ENCODE measurements around the gene GLT8D1.

GLT8D1 gene

DNA sequence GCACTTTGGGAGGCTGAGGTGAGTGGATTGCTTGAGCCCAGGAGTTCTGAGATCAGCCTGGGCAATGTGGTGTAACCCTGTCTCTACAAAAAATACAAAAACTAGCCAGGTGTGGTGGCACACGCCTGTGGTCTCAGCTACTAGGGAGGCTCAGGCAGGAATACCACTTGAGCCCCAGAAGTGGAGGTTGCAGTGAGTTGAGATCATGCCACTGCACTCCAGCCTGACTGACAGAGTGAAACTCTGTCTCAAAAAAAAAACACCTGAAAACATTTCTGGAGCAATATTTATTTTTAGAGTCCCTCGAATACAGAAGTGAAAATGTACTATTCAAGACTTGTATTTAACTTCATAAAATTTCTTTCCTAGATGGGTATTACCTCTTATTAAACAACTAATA lies 4.9 kb upstream of the GLT8D1 start:
- DNase-seq = no peak

DNA sequence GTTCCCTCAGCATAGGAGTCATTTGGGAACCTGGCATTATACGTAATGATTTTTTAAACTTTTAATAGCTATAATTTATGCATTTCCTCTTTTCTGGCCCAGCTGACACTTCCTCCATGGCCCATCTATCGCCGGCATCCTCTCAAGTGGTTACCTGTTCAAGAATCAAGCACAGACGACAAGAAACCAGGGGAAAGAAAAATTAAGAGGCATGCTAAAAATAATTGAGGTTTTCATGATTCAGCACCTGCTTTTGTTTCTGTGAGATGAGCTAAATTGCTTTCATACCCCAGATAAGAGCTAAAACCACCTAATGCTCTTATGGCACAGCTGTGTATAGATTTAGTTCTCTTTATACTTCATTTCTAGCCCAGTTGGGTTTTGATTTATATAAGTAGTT lies 2.0 kb upstream of the GLT8D1 start:
- DNase-seq = no peak

DNA sequence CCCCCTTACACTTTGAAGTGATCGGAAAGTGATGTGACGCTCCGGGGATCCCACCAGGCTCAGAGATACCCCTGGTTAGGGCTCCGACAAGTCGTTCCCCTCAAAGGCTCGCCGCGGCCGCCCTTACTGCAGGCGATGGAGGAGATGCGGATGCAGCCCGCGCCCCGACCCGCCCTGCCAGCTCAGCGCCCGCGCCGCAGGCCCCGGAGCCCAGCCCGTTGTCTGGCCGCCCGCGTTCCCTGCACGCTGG lies 228 bp downstream of the GLT8D1 start:
- DNase-seq = no peak

DNA sequence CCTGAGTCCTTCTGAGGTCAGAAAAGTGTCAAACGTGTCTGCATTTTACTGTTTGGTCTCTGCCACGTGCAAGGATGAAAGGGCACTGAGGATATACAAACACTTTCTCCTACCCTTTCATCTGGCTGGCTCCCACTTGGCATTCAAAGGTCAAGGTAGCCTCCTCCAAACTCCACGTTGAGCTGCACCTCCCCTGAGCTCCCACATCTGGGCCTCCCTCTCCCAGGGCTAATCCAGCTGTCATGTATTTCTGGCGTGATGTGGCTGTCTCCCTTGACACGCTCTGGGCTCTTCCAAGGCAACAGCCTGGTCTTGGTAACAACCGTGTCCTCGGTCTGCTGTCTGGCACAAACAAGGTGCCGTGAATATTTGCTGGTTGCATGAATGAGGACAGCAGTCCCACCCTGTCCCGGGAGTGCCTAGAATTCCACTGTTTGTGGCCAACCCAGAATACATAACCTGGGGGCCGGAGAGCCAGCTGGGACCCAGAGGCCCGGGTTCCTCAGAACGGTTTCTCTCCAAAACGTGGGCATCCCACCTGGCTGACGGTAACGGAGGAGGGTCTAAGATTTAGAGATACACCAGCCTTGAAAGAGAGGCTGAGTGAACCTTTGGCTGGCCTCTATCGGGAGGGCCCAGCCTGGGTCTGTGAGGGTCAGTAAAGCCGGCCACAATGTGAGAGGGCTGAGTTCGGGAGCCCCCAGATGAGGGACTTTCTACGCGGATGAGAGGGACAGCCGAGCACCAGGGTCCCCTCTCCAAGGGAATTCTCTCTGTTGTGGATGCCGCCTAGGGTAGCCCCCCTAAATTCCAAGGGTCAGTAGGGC lies 767 bp downstream of the GLT8D1 start:
- DNase-seq = no peak

DNA sequence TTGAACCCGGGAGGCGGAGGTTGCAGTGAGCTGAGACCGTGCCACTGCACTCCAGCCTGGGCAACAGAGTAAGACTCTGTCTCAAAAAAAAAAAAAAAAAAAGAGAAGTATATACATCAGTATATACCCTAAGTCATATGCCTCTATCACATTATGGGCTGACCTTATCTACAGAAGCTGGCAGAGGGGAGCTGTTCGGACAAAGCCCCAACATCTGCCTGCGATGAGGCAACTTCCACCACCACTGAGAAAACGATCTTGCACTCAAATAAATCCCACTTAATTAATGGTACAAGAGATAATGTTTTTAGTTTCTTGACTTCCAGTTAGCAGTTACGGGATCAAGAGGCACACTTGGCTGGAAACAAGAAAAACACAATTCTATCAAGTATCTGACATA lies 2.2 kb downstream of the GLT8D1 start:
- no peak for DNase-seq

DNA sequence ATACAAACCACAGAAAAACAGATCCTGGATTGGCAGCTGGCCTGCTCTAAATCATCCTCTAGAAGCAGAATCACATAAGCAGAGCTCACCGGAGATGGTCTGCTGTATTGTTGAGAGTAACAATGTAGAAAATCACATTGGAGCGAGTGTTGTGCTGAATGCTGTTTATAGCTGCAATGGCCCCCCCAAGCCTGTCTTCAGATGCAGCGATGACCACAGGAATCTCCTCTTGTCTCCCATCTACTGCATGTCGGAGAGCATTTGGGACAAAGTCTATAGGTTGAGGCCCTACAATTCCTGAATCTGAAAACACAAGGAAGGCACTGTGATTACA lies 8.0 kb downstream of the GLT8D1 start:
- no peak for DNase-seq

DNA sequence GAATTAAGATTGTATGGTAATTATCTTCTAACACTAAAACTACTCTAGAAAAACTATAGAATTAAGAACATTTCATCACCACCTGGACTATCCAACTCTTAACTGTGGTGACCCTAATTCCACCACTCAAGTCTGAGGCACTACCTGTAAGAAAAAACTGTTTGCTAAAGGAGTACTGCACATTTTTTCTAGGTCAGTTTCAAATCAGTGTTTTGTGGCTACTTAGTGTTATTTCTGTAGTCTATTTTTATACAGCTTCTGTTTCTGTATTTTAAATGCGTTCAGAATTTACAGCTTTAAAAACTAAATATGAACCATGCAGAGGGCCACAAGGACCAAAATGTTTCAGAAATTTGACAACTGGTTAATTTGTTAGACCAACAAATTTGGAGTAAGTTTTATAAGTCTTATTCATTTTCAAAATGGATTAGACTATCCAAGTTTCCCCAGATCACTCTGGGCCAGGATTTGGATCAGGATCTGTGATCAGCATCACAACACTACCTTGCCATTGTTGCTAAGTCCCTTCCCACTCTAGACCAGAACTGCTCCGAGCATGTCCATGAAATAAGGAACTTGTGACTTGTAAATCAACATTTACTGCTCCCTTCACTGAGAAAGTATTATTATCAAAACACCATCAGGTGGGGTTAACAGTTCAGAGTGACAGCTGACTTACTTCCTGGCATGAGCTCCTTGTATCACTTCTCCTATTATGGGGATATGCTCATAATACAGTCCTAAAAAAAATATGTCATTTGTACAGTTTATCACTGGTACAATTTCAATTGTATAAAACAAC lies 8.6 kb downstream of the GLT8D1 start:
- DNase-seq = no peak

DNA sequence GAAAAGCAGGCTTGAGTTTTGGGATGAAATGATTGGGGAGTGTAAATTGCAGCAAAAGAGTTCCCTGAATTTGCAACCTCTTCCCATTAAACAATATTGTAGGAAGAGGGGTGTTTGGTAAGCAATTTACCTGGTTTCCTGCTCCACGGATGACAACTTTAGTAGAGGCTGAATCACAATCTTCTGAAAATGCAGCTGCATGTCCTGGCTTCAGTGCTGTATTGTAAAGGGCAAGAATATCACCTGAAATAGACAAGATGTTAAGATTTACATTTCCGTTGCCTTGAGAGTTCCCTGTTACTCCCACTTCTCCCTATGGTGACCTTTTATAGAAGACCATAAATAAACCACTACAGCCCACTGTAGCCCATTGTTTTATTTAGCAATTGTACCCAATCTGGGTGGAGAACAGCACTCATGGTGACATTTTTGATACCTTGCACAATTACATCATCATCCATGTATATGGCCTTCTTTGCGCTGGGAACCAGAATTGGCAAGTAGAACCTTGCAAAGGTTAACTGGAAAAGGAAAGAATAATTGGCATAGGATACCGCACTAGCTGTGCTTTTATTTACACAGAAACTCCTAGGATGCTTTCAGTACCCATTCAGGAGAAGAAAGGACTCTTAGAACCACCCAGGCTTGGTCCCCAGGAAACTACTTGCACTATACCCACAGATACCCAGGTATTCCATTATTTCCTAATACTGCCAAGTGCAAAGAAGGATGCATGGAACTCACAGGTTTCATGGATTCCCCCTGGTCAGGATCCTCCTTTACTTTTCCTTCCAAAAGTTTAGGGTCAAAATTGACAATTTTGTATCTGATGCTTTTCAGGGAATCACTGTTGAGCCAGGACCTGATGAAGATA lies 9.6 kb downstream of the GLT8D1 start:
- DNase-seq = no peak

DNA sequence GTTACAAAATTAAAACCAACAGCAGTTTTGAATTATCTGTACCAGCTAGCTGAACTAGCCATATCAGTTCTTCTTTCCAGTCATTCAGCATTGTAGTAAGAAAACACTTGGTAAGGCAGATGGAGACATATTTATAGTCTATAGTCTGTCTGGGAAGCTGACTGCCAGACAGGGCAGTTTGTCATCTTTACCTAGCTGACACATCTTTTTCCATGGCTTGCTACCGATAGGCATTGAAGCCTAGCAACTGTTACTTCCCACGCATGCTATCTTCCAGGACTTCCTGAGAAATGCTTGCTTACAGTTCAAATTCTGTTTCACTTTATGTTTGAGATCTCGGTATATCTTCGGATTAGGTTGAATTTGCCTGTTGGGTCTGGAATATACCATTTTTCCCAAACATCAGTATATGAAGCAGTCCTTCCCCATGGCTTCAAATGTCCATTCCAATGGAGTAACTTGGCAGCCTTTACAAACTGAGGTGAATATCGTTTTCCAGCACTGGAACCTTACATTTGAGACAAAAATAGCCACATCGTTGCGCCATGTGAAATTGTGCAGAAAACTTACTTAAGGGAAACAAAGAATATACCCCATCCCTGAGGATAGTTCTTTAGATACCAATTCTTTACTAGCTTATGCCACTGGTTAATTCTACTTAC lies 10.9 kb downstream of the GLT8D1 start:
- peak in 1 of 2 donors; percentile 9 for DNase-seq

DNA sequence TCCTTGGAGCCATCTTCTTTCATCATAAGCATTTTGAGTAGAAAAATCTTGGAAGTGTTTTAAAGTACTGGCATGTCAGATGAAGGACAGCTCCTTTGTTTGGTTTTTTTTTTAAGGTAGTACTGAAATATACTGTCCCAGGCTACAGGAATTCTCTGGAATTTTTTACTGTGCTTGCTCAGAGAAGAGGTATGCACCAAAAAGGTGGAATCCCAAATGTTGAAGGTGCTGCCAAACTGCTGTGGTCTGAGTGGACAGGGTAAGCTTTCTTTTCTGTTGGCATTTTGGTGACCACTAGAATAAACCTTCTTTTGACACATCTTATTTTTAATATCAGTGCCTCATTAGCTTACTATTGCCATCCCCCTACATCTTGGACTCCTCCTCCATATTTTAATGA lies 12.5 kb downstream of the GLT8D1 start:
- no peak for DNase-seq

DNA sequence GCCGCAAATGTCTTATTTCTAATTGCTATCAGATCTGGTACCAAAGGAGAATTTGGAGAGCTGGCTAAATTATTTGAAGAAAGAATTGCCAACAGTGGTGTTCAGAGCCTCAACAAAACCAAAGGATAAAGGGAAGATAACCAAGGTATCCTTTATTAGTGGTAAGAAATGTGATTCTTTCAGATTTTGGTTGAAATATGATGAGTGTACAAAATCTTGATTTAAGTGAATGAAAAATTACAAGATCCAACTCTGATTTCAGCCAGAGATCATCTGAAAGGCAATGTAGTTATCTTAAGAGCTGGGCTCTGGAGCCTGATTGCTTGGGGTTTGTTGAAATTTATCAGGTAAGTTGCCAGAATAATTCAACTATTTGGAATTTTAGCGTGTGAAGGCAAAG lies 15.0 kb downstream of the GLT8D1 start:
- DNase-seq = no peak

DNA sequence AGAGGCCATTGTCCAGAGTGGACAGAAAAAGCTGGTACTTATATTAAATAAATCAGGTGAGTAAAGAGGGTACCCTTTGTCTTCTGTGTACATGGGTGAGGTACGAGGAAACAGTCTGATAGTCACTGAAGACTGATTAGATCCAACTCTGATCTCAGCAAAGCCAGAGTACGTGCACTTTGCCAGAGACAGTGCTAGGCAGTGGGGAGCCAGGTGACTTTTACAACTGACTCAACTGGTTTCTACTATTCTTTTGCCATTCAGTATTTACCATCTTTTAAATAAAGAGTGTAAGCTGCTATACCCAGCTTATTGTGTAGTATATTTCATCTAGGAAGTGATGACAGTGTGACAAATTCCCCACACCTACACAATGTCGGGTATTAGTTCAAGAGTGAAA lies 16.4 kb downstream of the GLT8D1 start:
- DNase-seq = no peak

DNA sequence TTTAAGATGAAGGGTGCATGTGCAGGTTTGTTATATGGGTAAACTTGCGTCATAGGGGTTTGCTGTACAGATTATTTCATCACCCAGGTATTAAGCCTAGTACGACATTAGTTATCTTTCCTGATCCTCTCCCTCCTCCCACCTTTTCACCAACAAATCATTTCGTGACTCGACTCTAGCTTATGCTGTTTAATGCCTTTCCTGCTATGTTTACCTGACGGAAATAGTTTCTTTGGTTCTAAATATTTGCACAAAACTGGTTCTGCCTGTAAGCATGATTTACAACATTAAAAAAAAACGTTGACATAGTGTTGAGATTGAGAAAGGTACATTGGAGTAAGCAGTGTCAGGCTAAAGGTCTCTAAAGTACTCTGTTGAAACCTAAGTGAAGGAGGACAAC lies 17.3 kb downstream of the GLT8D1 start:
- no peak for DNase-seq

DNA sequence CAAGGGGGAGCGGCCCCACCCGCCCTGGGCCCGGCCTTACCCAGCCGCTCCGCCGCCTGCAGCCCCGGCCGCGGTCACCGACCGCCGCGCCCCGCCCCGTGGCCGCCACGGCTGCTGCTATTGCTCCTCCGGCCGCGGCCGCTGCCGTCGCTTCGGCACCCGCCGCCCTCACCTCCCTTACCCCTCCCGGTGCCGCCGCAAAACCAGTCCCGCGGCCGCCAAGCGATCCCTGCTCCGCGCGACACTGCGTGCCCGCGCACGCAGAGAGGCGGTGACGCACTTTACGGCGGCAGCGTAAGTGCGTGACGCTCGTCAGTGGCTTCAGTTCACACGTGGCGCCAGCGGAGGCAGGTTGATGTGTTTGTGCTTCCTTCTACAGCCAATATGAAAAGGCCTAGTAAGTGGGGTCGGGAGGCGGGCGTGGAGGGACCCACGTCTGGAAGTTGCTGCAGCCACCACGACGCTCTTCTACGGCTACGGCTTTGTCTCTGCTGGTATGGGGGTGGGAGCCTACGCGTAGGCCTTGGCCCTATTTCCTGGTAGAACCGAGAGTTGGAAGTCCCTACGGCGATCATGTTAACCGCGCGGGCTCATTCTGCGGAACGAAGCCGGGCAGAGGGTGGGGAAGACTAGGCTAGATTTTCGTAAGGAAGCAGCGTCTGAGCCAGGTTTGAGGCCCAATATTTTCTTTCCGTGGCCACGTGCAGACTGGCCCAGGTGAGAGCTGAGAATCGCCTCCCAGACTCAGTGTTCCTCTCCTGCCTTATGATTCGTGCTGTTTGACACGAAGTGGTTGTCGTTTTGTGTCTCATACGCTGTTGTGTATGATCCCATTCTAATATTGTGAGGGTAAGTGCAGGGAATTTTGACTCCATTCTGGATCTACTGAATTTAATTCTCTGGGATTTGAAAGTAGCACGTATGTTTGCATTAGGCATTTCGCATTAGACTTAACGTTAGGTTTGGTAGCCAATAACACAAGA lies 19.6 kb downstream of the GLT8D1 start, which contains the start of the genes GNL3 and PBRM1:
GNL3 (plus strand) TSS at position 324 of the 983 bp plus-strand sequence; CDS start at position 385, 61 bp downstream.
PBRM1 (minus strand) TSS at position 205 of the 983 bp plus-strand sequence.
- DNase-seq = peak; percentile 87 to 90

DNA sequence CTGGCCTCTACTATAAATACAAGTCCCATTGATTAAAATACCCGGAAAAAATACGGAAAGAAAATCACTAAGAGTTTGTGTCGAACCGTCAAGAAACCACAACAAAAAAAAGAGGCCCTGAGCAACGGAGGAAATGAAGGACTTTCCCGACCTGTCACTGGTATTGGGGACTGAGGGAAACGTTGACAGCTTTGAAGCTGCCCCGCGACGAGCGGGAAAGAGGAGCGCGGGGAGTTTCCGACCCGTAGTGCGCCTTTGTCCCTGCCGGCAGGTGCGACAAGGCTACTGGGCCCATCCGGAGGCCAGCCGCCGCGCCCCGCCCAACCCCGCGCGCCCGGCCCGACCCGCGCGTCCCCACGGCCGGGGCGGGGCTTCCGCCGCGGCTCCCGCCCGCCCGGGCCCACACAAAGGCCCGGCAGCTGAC lies 20.3 kb downstream of the GLT8D1 start:
- DNase-seq = peak; percentile 76 to 86

DNA sequence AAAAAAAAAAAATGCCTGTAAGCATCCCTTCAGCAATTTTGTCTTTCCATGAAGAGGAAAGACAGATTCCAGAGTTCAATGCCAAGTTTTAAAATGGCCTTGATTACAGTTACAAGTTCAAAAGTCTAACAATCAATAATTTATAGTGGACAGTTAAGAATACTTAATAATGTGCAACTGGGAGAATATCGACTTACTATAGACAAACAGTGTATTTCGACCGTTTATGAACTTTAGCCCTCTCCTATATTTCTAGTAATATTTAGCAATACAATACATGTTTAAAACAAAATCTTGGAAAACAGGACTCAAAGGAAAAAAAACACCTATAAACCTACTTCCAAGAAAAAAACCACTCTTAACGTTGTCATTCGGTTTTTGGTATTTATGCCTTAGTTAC lies 21.4 kb downstream of the GLT8D1 start:
- DNase-seq = no peak

DNA sequence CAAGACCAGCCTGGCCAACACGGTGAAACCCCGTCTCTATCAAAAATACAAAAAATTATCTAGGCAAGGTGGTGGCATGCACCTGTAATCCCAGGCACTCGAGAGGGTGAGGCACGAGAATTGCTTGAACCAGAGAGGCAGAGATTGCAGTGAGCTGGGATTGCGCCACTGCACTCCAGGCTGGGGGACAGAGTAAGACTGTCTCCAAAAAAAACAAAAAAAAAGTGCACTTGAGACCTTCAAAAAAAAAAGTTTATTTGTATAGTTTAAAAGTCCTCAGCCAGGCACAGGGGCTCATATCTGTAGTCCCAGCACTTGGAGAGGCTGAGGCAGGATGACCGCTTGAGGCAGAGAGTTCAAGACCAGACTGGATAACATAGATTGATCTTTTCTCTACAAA lies 22.0 kb downstream of the GLT8D1 start:
- no peak for DNase-seq

DNA sequence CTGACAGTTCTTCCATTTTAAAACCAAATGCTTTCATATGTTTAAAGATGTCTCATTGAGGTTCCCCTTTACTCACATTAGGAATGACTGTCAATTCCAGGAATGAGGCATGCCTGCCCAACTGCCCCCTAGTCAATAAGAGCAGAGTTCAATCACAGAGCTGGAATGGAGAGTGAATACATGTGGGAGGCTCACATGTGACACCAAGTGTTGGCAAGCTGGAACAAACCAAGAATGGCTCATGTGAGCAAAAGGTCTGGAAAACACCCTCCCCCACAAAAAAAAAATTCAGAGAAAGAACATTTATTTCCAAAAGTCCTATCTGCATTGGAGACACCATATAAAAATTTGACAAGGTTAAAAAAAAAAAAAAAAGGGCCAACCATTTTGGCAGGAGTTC lies 23.6 kb downstream of the GLT8D1 start:
- peak; percentile 3 to 27 for DNase-seq

DNA sequence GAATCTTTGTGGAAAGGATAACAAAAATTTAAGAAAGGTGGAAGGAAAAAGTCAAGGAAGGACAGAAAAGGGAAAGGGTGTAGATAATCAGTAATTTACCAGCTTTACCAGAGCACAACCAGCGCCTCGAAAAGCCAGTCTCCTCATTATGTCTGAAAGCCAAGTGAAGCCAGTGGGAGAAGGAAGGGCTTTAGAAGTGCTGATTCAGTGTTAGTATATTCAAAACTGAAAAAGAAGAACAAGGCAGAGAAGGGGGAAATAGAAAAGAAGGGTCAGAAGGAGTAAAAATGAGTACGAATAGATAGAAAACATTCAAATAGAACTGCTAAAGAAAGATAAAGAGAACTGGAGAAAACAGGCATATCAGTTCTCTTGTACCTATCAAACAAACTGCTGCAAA lies 24.0 kb downstream of the GLT8D1 start:
- DNase-seq = peak in 1 of 2 donors; percentile 27

DNA sequence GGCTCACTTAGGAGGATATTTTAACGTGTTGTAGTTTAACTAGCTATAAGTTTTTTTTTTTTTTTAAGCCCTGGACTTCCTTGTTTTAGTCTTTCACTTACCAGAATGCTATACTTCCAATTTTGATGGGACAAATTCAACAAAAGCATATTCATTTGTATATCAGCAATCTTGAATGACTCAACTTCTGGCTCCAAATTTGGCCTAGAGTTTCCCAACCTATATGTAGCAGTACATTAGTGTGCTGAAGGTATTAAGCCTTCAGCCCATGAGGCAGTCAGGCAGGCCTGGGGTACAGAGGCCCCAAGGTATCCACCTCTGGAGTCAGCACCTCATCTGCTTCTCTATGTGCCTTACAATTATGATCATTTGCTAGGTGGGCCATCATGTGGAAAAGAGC lies 25.8 kb downstream of the GLT8D1 start:
- DNase-seq = no peak

DNA sequence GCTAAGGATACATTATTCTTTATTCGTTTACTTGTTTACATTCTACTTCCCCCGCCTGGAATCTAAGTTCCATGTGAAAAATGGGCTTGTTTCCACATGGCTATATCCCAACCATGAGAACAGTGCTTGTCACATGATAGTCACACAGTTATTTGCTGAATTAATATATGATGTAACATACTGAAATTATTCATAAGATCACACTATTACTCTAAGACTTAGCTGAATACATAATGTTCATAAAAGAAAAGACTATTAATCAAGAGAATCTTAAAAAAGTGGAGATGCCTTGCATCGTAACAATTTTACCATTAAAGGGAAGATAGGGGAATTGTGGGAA lies 26.4 kb downstream of the GLT8D1 start:
- DNase-seq = no peak

Data from hippocampal formation (tissue), 2 donors.